ENCODE measurements around the gene GNB1L. TPM values are rescaled to one million over a fixed set of nuclear protein-coding genes. Genes with fewer than 3 reads are reported as not detected.

The GNB1L gene
- total and polyA plus RNA-seq, 9 of the 15 experiments (the other 6 are each of a cell fraction or from before 2014, with no cell fraction given) = 0.56 to 50.5 (median 10.2) TPM

DNA sequence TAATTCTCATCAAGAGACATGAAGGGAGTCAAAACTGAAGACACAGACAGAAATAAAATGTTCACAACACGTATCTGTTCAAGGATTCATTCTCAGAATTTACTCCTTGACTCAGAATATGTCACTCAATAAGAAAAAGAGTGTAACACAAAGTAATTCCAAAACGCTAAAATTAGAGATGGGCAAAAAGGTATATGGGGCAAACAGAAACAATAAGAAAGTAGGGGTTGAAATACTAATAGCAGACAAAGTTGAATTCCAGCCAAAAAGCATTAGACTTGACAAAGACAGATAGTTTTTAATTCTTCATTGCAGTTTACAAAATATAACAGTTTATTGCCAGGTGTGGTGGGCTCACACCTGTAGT lies 26.7 kb downstream of the GNB1L start (continued):
- peak in 1 of 2 experiments; percentile 78; a peak in 2 of 4 replicates for TF ChIP-seq MLLT1 (IDR thresholded peaks at IDR 0.05)
- TF ChIP-seq CCNT2 (IDR thresholded peaks at IDR 0.05; ENCODE audit: borderline replicate concordance, extremely low read depth, insufficient read length, low read depth, low read length) = no peak
- peak in 1 of 2 experiments; percentile 40; a peak in 1 of 4 replicates for TF ChIP-seq MAZ (CRISPR knock-in tag; conservative IDR thresholded peaks at IDR 0.05 in 1 of 2, IDR thresholded peaks at IDR 0.05 in 1 of 2)
- TF ChIP-seq CSDE1 (IDR thresholded peaks at IDR 0.05) = 0 out of 4 replicates have a peak, but pooled peaks of 1 of the 2 experiments have one; percentile 14
- TF ChIP-seq, protein P1, sequence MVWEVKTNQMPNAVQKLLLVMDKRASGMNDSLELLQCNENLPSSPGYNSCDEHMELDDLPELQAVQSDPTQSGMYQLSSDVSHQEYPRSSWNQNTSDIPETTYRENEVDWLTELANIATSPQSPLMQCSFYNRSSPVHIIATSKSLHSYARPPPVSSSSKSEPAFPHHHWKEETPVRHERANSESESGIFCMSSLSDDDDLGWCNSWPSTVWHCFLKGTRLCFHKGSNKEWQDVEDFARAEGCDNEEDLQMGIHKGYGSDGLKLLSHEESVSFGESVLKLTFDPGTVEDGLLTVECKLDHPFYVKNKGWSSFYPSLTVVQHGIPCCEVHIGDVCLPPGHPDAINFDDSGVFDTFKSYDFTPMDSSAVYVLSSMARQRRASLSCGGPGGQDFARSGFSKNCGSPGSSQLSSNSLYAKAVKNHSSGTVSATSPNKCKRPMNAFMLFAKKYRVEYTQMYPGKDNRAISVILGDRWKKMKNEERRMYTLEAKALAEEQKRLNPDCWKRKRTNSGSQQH (CRISPR knock-in tag; IDR thresholded peaks at IDR 0.05) = 0 out of 2 replicates have a peak, but pooled peaks have one; percentile 1
- TF ChIP-seq NFE2L1 (tag; IDR thresholded peaks at IDR 0.05; ENCODE audit: borderline replicate concordance, low read depth) = peak; percentile 2; the same call in 1 of the 2 replicates
- peak; percentile 14; the same call in 1 of the 2 replicates for TF ChIP-seq HLTF (IDR thresholded peaks at IDR 0.05)
- TF ChIP-seq MCM5 (IDR thresholded peaks at IDR 0.05; ENCODE audit: low read depth) = no peak
- TF ChIP-seq ZNF232 (CRISPR knock-in tag; IDR thresholded peaks at IDR 0.05) = no peak
- no peak for TF ChIP-seq PHB2 (IDR thresholded peaks at IDR 0.05; ENCODE audit: low read depth)
- TF ChIP-seq, protein P2, sequence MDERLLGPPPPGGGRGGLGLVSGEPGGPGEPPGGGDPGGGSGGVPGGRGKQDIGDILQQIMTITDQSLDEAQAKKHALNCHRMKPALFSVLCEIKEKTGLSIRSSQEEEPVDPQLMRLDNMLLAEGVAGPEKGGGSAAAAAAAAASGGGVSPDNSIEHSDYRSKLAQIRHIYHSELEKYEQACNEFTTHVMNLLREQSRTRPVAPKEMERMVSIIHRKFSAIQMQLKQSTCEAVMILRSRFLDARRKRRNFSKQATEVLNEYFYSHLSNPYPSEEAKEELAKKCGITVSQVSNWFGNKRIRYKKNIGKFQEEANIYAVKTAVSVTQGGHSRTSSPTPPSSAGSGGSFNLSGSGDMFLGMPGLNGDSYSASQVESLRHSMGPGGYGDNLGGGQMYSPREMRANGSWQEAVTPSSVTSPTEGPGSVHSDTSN (CRISPR knock-in tag; IDR thresholded peaks at IDR 0.05; ENCODE audit: low read depth) = no peak
- TF ChIP-seq, protein P2 (tag; conservative IDR thresholded peaks at IDR 0.05; ENCODE audit: low read depth) = peak; percentile 80
- peak; percentile 3; the same call in 1 of the 2 replicates for TF ChIP-seq TAL1 (IDR thresholded peaks at IDR 0.05)
- peak; percentile 81 for TF ChIP-seq NFIC (IDR thresholded peaks at IDR 0.05)
- peak; percentile 37; the same call in 1 of the 2 replicates for TF ChIP-seq NKRF (IDR thresholded peaks at IDR 0.05; ENCODE audit: borderline replicate concordance)
- TF ChIP-seq ZBTB5 (IDR thresholded peaks at IDR 0.05) = 0 out of 2 replicates have a peak, but pooled peaks have one; percentile 10
